GM12864 (cell line): ENCODE data around the gene NUCKS1.

Experiments used
- DNase-seq: peaks from one replicate; pipeline ENCODE4 v3.0.0-alpha.2; 2011; ENCODE audit warnings: low read depth
- H3K4me3 ChIP-seq: 2 replicates; pipeline ENCODE4 v1.5.1; 2011; ENCODE audit warnings: mild to moderate bottlenecking, low read depth, low read length, control low read depth
- TF ChIP-seq, protein P1 (sequence below): IDR thresholded peaks from 2 replicates; pipeline ENCODE4 v1.5.1; 2011; ENCODE audit warnings: low read depth, mild to moderate bottlenecking, moderate library complexity, low read length, control low read depth, inconsistent platforms; ENCODE audit errors: missing control alignments

Gene NUCKS1

DNA sequence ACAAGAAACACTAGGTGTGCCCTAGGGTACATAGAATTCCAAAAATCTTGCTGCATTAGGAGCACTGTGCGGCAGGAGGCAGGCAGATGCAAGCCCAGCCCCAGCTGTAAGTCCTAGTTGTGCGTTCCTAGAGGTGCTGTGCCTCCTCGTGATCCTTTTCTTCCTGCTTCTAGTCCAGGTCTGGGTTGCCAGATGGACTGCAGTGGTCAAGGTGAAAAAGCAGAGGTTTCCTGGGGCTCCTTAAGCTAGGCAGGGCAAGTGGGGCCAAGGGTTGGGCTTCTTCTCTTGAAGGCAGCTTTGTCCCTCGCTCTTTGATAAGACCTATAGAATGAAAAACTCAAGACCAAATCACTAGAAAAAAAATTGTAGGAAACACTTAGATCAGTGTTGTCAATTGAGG, 48.1 kb downstream of the NUCKS1 start:
- no peak for DNase-seq
- TF ChIP-seq, protein P1, sequence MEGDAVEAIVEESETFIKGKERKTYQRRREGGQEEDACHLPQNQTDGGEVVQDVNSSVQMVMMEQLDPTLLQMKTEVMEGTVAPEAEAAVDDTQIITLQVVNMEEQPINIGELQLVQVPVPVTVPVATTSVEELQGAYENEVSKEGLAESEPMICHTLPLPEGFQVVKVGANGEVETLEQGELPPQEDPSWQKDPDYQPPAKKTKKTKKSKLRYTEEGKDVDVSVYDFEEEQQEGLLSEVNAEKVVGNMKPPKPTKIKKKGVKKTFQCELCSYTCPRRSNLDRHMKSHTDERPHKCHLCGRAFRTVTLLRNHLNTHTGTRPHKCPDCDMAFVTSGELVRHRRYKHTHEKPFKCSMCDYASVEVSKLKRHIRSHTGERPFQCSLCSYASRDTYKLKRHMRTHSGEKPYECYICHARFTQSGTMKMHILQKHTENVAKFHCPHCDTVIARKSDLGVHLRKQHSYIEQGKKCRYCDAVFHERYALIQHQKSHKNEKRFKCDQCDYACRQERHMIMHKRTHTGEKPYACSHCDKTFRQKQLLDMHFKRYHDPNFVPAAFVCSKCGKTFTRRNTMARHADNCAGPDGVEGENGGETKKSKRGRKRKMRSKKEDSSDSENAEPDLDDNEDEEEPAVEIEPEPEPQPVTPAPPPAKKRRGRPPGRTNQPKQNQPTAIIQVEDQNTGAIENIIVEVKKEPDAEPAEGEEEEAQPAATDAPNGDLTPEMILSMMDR: no peak
- H3K4me3 ChIP-seq: no peak overlapping the region

DNA sequence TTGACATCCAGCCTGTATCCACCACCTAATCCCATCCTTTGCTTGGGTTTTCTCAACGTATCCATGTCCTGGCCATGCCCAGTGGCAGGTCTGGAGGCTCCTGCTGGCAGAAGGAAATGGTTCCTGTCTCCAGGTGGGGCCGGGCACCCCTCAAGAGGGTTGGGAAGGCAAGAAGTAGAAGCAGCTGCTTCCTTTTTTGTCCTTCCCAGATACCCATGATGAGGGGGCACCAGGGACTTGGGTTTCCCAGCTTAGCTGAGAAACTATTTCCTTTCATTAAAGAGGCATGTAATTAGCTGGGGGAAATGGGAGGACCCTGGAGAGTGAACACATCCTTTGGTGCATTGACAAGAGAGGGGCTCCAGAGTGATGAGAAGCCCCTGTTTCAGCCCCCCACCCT, 48.6 kb downstream of the NUCKS1 start:
- no peak overlapping the region for H3K4me3 ChIP-seq
- TF ChIP-seq, protein P1: no peak
- DNase-seq: no peak

DNA sequence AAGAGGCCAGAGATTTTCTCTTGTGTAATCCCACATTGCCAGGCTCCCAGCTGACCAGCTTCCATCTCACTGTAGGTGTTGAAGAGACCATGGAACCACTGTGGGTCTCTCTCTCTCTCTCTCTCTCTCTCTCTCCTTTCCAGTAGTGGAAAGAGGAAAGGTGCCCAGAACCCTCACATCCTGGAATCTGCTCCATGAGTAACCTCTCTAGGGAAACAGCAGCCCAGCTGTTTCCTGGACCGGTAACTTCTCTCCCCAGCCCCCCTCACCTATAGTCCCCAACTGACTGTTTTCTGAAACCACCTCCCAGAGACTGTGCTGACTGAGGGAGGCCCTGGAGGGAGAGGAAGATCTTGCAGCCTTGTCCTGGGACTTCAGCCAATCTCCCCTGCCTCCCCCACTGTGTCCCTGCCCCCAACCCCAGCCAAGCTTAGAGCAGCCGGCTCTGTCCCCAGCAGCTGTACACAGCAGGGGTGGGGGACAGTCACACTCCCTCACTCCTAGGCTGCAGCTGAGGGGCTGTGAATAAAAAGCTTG, 49.0 kb downstream of the NUCKS1 start:
- no peak for DNase-seq
- TF ChIP-seq, protein P1: no peak
- H3K4me3 ChIP-seq: no peak overlapping the region

DNA sequence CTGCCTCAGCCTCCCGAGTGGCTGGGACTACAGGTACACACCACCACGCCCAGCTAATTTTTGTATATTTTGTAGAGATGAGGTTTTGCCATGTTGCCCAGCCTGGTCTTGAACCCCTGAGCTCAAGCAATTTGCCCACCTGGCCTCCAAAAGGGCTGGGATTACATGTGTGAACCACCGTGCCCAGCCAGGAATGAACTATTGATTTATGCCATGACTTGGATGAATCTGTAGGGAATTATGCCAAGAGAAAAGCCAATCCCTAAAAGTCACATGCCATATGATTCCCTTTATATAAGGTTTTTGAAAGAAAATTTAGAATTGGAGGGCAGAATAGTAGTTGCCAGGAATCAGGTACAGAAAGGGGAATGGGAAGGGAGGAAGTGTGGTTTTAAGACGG, 50.6 kb downstream of the NUCKS1 start:
- no peak overlapping the region for H3K4me3 ChIP-seq
- TF ChIP-seq, protein P1: no peak
- DNase-seq: no peak

DNA sequence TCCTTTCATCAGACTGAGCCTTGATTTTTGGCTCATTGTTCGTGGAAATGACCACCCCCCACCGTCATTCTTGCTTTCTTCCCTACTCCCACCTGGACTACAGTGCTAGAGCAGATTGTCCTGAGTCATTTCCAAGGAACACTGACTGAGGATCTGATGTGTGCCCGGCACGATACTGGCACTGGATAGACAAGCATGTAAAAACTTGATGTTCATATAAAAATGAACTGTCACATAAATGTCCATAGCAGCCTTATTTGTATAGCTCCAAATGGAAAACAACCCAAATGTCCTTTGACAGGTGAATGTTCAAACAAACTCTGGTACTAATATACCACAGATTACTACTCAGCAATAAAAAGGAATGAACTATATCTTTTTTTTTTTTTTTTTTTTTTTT, 51.1 kb downstream of the NUCKS1 start:
- no peak for DNase-seq
- TF ChIP-seq, protein P1: no peak
- no peak overlapping the region for H3K4me3 ChIP-seq

DNA sequence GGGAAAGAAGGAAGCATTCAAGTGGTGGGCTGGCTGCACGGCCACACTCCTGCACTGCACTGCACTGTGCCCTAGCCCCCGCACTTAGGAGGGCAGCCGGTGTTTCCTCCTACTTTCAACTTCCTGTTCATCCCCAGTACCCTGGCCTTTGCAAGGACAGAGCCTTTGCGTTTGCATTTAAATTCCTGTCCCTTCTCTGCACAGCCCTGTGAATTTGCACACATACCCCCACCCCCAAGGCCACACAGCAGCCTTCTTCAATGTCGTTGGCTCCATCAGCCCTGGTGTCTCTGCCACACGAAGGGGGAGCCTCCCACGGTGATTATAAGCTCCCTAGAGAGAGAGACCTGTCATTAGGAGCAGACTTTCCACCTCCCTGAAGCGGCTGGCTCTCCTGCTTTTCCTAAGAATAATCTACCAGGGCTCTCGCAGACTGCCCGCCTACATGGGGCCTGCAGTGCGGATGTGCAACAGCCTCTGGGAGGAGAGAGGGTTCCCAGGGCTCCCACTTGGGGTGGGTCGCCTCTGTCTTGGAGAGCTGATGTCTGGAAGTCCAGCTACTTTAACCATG, 56.5 kb downstream of the NUCKS1 start:
- TF ChIP-seq, protein P1: no peak
- no peak for DNase-seq
- H3K4me3 ChIP-seq: no peak overlapping the region

DNA sequence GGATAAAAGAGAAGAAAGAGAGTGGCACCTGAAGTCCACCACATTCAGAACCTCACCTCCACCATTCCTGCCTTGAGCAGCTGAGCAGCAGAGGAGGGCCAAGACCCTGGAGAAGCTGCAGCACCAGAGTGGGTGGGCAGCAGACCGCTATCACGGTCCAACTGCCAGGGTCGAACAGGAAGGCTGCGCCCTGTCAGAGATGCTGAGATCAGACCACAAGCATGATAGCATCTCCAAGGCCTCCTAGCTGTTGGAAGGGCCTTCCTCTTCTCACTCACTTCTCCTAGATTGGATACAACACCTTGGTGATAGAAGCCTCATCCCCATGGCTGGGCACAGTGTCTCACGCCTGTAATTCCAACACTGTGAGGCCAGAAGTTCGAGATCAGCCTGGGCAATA, 57.6 kb downstream of the NUCKS1 start:
- no peak for DNase-seq
- H3K4me3 ChIP-seq: no peak overlapping the region
- TF ChIP-seq, protein P1: no peak
